ENCODE results near the gene IFI30. TPM values are rescaled to one million over a fixed set of nuclear protein-coding genes. Genes with fewer than 3 reads are reported as not detected.
A peak's percentile ranks its signal among the peaks of the same experiment; 100 is the strongest.

Gene IFI30
- total RNA-seq, 1 donor from 2014 or later: 14.6 TPM

DNA sequence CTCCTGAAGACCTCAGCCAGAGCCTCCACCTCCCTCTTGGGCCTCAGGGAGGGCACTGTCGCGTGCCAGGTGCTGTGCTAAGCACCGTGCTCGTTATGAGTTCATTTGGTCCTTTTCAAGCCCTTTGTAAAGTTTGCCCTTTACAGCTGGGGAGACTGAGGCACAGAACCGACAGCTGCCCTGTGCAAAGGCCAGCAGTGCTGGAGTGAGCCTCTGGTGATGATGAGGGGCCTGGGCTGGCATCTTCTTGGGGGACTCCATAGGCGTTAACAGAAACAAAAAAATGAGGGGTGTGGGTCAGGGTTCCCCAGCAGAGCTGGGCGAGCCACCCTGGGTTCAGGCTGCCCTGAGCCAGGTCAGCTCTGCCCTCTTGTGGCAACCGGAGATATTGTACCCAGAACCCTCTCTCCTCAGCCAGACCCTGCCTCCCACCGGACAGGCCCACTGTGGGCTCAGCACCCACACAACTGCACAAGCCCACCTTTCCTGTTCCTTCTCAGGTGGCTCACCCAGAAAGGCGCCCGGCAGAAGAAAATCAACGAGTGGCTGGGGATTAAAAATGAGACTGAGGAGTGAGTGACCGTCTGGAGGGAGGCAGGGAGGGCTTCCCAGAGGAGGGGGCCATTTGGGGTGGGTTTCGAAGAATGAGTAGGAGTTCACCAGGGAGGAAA is 5.5 kb upstream of the IFI30 start:
- intact Hi-C loops (cut with DNase I): loop anchor here (2.0 kb wide), 1 partner anchor 55 kb away; no protein-coding TSS in a partner anchor
- no peak for DNase-seq (ENCODE audit: low spot score)

DNA sequence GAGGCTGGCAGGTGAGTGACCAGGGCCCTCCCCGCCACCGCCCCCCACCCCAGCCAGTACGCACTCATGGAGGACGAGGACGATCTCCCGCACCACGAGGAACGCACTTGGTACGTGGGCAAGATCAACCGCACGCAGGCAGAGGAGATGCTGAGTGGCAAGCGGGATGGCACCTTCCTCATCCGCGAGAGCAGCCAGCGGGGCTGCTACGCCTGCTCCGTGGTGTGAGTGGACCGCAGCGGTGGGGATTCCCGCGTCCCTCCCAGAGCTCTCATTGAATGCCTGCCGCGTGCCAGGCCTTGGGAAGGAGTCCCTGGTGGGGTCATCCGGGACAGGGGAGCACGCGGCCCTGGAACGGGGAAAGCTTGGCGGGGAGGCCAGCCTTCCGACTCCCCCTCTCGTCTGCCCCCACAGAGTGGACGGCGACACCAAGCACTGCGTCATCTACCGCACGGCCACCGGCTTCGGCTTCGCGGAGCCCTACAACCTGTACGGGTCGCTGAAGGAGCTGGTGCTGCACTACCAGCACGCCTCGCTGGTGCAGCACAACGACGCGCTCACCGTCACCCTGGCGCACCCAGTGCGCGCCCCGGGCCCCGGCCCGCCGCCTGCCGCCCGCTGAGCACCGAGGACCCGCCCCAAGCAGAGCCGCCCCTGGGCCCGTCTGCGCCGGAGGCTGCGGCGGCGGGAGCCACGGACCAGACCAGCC is 4.8 kb upstream of the IFI30 start:
- intact Hi-C loops (cut with DNase I): no loop called here
- DNase-seq (ENCODE audit: low spot score): no peak

DNA sequence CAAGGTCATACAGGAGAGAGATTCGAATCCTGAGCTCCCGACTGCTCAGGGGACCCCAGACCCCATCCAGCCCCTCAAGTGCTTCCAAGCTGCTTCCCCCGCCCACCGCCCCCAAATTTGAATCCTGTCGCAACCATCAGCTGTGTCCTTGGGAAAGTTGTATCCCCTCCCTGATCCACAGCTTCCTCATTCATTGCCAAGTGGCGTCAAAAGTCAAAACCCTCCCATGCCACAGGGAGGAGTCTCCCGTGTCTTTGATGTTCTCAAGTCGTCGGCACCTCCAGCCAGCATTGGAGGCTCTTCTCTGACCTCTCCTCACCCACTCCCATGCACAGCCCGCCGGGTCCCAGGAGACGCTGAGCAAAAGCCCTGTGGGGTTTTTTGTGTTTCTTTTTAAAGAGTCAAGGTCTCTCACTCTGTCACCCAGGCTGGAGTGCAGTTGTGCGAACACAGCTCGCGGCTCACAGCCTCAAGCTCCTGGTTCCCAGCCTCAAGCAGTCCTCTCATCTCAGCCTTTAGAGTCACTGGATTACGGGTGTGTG is 2.8 kb upstream of the IFI30 start:
- intact Hi-C loops (cut with DNase I): no loop called here

GRCh38 chr19:18171605-18172327 is 1.8 kb upstream of the IFI30 start:
- intact Hi-C loops (cut with DNase I): no loop called here
- DNase-seq (ENCODE audit: low spot score): no peak

More for the DNA sequence above, 2.8 kb upstream of the IFI30 start:
- DNase-seq (ENCODE audit: low spot score): no peak

GRCh38 chr19:18172331-18173053 is 1.1 kb upstream of the IFI30 start:
- no peak for DNase-seq (ENCODE audit: low spot score)
- intact Hi-C loops (cut with DNase I): no loop called here

GRCh38 chr19:18173054-18173571 is 500 bp upstream of the IFI30 start:
- DNase-seq (ENCODE audit: low spot score): peak; percentile 90
- intact Hi-C loops (cut with DNase I): no loop called here

DNA sequence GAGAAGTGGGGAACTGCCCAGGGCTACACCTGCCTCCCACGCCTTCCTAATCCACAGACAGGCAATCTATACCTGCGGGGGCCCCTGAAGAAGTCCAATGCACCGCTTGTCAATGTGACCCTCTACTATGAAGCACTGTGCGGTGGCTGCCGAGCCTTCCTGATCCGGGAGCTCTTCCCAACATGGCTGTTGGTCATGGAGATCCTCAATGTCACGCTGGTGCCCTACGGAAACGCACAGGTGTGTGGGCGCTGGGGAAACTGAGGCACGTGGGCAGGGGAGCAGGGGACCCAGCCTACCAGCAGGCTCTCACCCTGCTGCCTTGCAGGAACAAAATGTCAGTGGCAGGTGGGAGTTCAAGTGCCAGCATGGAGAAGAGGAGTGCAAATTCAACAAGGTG is 1.4 kb downstream of the IFI30 start:
- intact Hi-C loops (cut with DNase I): no loop called here
- DNase-seq (ENCODE audit: low spot score): no peak

DNA sequence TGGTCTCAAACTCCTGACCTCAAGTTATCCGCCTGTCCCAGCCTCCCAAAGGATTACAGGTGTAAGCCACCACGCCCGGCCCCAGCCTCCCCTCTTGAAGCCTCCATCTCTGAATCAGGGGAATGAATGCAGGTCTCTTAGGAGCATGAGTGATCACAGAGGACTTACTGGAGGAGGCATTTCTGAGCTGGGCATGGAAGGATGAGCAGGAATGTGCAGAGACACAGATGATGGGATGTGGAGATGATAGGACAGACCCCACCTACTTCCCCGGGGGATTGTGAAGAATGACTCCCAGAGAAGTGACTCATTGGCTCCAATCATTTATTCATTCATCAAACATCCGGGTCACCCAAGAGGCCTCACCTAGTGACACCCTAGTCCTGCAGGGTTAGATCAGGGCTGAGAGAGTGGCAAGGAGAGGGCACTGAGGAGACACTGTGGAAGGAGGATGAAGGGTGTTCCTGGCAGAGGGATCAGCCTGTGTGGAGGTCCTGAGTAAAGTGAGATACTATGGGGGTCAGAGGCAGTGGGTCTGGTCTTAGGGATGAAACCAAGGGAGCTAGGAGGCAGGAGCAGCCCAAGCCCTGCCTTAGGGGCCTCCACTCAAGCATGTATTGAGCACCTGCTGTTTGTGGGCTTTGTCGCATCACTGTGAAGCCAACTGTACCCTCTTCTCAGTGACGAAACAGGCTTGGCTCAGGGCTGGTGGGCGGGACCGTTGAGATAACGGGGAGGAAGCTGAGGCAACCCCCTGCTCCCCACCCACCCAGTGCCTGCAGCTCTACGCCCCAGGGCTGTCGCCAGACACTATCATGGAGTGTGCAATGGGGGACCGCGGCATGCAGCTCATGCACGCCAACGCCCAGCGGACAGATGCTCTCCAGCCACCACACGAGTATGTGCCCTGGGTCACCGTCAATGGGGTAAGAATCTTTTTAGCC is 3.0 kb downstream of the IFI30 start:
- DNase-seq (ENCODE audit: low spot score): no peak
- intact Hi-C loops (cut with DNase I): no loop called here

- intact Hi-C loops (cut with DNase I): no loop called here
- no peak for DNase-seq (ENCODE audit: low spot score)
Observed at GRCh38 chr19:18179957-18180356, 6.3 kb downstream of the IFI30 start.

GRCh38 chr19:18183529-18183928 is 9.9 kb downstream of the IFI30 start:
- DNase-seq (ENCODE audit: low spot score): no peak
- intact Hi-C loops (cut with DNase I): no loop called here

DNA sequence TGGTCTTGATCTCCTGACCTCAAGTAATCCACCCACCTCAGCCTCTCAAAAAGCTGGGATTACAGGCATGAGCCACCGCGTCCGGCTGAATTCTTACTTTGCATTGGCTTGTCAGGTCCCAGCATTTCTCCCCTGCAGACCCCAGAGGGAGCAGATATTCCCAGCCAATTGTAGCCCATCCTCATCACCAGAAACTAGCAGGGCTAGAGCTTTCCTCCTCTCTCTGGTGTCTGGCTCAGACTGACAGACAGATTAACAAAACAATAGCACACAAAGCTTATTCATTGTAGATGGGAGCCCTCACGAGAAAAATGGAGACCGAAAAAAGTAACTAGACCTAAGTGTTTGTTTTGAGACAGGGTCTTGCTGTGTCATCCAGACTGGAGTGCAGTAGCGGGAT is 11.9 kb downstream of the IFI30 start:
- intact Hi-C loops (cut with DNase I): no loop called here
- no peak for DNase-seq (ENCODE audit: low spot score)

- DNase-seq (ENCODE audit: low spot score): no peak
- intact Hi-C loops (cut with DNase I): no loop called here
Observed at GRCh38 chr19:18190278-18190677, 16.7 kb downstream of the IFI30 start.

DNA sequence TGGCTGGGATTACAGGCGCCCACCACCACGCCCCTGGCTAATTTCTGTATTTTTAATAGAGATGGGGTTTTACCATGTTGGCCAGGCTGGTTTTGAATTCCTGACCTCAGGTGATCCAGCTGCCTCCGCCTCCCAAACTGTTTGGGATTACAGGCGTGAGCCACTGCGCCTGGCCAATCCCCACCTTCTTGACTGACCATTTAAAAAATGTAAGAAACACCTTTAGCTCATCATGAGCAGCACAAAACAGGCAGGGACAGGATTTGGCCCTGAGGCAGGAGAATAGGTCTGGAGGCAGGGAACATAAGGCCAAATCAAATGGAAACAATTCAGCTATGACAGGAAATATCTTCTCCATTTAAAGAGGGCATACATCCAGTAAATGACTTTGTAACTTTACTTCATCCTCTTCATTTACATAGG is 18.0 kb downstream of the IFI30 start:
- no peak for DNase-seq (ENCODE audit: low spot score)

GRCh38 chr19:18192673-18193387 is 19.2 kb downstream of the IFI30 start, which contains the start of gene MPV17L2:
Gene MPV17L2, plus strand, starts transcription at chr19:18193218. Its CDS starts 64 bp downstream, at chr19:18193282.
- intact Hi-C loops (cut with DNase I): loop anchor here (1.0 kb wide), 1 partner anchor 10 kb away; no protein-coding TSS in a partner anchor
- DNase-seq (ENCODE audit: low spot score): peak; percentile 100

More for the DNA sequence above, 18.0 kb downstream of the IFI30 start:
- intact Hi-C loops (cut with DNase I): no loop called here

DNA sequence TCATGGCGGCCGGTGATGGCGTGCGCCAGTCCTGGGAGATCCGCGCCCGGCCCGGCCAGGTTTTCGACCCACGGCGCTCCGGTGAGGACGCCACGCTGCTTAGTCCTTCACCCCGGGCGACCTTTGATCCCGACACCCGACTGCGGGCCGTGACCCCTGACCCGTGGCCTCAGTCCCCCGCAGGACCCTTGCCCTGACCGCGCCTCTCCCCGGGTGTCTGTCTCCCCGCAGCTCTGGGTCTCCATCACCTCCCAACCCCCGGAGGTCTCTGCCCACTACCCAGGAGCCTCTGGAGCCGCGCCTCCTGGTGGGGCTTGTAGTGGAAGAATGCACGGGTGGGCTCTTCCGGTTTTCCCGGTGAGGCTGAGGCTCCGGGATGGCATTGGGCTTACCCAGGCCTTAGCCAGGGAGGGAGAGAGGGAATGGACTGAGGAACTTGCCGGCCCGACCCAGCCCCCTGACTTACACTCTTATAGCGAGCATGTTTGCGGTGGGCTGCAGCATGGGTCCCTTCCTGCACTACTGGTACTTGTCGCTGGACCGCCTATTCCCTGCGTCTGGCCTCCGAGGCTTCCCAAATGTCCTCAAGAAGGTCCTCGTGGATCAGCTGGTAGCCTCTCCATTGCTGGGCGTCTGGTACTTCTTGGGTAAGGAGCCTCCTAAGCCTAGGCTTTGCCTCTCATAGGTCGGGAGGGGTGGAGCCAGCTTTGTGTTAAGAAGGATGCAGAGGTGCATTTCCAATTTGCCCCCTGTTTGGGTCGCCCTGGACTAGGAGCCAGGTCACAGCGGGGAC is 20.0 kb downstream of the IFI30 start:
- DNase-seq (ENCODE audit: low spot score): no peak
- intact Hi-C loops (cut with DNase I): loop anchor here (1.0 kb wide), 1 partner anchor 10 kb away; no protein-coding TSS in a partner anchor

- DNase-seq (ENCODE audit: low spot score): no peak
- intact Hi-C loops (cut with DNase I): no loop called here
Observed at GRCh38 chr19:18194181-18194530, 20.5 kb downstream of the IFI30 start.

Measured in cardiac septum (tissue), 1 donor.